Measurements from ENCODE around the gene LIN37.

GRCh38 chr19:35738021-35738886 is 10.1 kb upstream of the LIN37 start:
- TF ChIP-seq ZBTB33 (IDR thresholded peaks at IDR 0.05) (no peak), EGR1 (IDR thresholded peaks at IDR 0.05; ENCODE audit: low read depth in 2 of 2) (no peak), RAD21 (IDR thresholded peaks at IDR 0.05) (no peak), HNF4A (conservative IDR thresholded peaks at IDR 0.05) (no peak), GABPA (IDR thresholded peaks at IDR 0.05 in 1 of 2, conservative IDR thresholded peaks at IDR 0.05 in 1 of 2) (no peak), SP1 (IDR thresholded peaks at IDR 0.05) (no peak), TAF1 (conservative IDR thresholded peaks at IDR 0.05) (no peak), YY1 (IDR thresholded peaks at IDR 0.05) (no peak), ATF3 (IDR thresholded peaks at IDR 0.05) (no peak), FOXA1 (IDR thresholded peaks at IDR 0.05) (no peak), JUND (IDR thresholded peaks at IDR 0.05) (no peak)
- TF ChIP-seq, protein P1, sequence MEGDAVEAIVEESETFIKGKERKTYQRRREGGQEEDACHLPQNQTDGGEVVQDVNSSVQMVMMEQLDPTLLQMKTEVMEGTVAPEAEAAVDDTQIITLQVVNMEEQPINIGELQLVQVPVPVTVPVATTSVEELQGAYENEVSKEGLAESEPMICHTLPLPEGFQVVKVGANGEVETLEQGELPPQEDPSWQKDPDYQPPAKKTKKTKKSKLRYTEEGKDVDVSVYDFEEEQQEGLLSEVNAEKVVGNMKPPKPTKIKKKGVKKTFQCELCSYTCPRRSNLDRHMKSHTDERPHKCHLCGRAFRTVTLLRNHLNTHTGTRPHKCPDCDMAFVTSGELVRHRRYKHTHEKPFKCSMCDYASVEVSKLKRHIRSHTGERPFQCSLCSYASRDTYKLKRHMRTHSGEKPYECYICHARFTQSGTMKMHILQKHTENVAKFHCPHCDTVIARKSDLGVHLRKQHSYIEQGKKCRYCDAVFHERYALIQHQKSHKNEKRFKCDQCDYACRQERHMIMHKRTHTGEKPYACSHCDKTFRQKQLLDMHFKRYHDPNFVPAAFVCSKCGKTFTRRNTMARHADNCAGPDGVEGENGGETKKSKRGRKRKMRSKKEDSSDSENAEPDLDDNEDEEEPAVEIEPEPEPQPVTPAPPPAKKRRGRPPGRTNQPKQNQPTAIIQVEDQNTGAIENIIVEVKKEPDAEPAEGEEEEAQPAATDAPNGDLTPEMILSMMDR (IDR thresholded peaks at IDR 0.05; ENCODE audit: low read depth, low read length, missing input control), result no peak
- TF ChIP-seq, protein P2, sequence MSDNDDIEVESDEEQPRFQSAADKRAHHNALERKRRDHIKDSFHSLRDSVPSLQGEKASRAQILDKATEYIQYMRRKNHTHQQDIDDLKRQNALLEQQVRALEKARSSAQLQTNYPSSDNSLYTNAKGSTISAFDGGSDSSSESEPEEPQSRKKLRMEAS (IDR thresholded peaks at IDR 0.05), result no peak
- TF ChIP-seq, protein P3, sequence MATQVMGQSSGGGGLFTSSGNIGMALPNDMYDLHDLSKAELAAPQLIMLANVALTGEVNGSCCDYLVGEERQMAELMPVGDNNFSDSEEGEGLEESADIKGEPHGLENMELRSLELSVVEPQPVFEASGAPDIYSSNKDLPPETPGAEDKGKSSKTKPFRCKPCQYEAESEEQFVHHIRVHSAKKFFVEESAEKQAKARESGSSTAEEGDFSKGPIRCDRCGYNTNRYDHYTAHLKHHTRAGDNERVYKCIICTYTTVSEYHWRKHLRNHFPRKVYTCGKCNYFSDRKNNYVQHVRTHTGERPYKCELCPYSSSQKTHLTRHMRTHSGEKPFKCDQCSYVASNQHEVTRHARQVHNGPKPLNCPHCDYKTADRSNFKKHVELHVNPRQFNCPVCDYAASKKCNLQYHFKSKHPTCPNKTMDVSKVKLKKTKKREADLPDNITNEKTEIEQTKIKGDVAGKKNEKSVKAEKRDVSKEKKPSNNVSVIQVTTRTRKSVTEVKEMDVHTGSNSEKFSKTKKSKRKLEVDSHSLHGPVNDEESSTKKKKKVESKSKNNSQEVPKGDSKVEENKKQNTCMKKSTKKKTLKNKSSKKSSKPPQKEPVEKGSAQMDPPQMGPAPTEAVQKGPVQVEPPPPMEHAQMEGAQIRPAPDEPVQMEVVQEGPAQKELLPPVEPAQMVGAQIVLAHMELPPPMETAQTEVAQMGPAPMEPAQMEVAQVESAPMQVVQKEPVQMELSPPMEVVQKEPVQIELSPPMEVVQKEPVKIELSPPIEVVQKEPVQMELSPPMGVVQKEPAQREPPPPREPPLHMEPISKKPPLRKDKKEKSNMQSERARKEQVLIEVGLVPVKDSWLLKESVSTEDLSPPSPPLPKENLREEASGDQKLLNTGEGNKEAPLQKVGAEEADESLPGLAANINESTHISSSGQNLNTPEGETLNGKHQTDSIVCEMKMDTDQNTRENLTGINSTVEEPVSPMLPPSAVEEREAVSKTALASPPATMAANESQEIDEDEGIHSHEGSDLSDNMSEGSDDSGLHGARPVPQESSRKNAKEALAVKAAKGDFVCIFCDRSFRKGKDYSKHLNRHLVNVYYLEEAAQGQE (IDR thresholded peaks at IDR 0.05), result no peak

Data from liver (tissue), 3 donors.